Measurements from ENCODE around the gene SLC6A13. TPM values are rescaled to one million over a fixed set of nuclear protein-coding genes. Genes with fewer than 3 reads are reported as not detected.
A peak's percentile ranks its signal among the peaks of the same experiment; 100 is the strongest.

SLC6A13 gene
- total and polyA plus RNA-seq, 2 of the 8 experiments (the other 6 are each of a cell fraction or from before 2014, with no cell fraction given) = 0.03 TPM; not detected in 1

- FAIRE-seq (no peak), DNase-seq (ENCODE audit: low read depth in 1 of 2, low spot score in 2 of 2) (no peak)
- H3K18ac ChIP-seq (ENCODE audit: extremely low read depth, low read length) = no peak overlapping the region
- H2BK5ac ChIP-seq (ENCODE audit: low read depth, low read length) = no peak overlapping the region
- no peak overlapping the region for H4K91ac ChIP-seq (replicated peaks; ENCODE audit: insufficient read length, low read length)
- no peaks in the 10 kb centered on the region for H3K9me3 ChIP-seq (ENCODE audit: insufficient read depth in 2 of 2, low read depth in 1 of 2, low read length in 1 of 2)
- no peaks in the 10 kb centered on the region for H3K27me3 ChIP-seq (replicated peaks in 1 of 4; ENCODE audit: control insufficient read depth in 3 of 4, extremely low read depth in 1 of 4, insufficient read depth in 3 of 4, low read length in 3 of 4)
- no peak overlapping the region for H2BK15ac ChIP-seq (ENCODE audit: low read length)
- no peak overlapping the region for H3K9ac ChIP-seq (replicated peaks in 1 of 4; ENCODE audit: extremely low read depth in 1 of 4, low read depth in 3 of 4, low read length in 3 of 4)
- H4K5ac ChIP-seq (ENCODE audit: insufficient read length, low read depth, low read length) = no peak overlapping the region
- peak overlapping the region; percentile 54 for H3K56ac ChIP-seq (replicated peaks; ENCODE audit: insufficient read length, low read depth, low read length)
- no peak overlapping the region for H3K23ac ChIP-seq (ENCODE audit: insufficient read length)
- H2BK120ac ChIP-seq (replicated peaks; ENCODE audit: low read depth, low read length) = no peak overlapping the region
- H3K4ac ChIP-seq (replicated peaks; ENCODE audit: insufficient read length, low read depth, low read length) = no peak overlapping the region
- H2BK20ac ChIP-seq (ENCODE audit: low read length) = no peak overlapping the region
- H2AK5ac ChIP-seq (ENCODE audit: low read depth, low read length) = no peak overlapping the region
- no peak overlapping the region for H3K4me2 ChIP-seq (ENCODE audit: insufficient read depth in 1 of 2, low read depth in 2 of 2, low read length in 2 of 2)
- H4K20me1 ChIP-seq (replicated peaks in 1 of 2; ENCODE audit: control insufficient read depth in 1 of 2, insufficient read depth in 2 of 2, low read length in 2 of 2) = no peaks in the 10 kb centered on the region
- H4K8ac ChIP-seq (ENCODE audit: extremely low read depth, insufficient read depth, low read length) = no peak overlapping the region
- CTCF ChIA-PET (ENCODE audit: partially characterized antibody) = interaction anchor here (1.2 kb wide), 1 partner anchor 48 kb away, joined by 5 read pairs; no protein-coding TSS in a partner anchor
- no peaks in the 10 kb centered on the region for H3K36me3 ChIP-seq (ENCODE audit: control insufficient read depth in 2 of 4, insufficient read depth in 4 of 4, low read length in 3 of 4)
- H3K79me2 ChIP-seq (ENCODE audit: control insufficient read depth in 1 of 2, insufficient read depth in 2 of 2, low read length in 2 of 2) = no peaks in the 10 kb centered on the region
- WGBS, 2 experiments (ENCODE audit: extremely low coverage in 1 of 2, insufficient coverage in 1 of 2, insufficient read length in 1 of 2, insufficient replicate concordance in 2 of 2, low coverage in 1 of 2, low lambda C conversion rate in 2 of 2, missing lambda C conversion rate in 1 of 2) = 88% methylated on average over 7 of the region's 7 CpGs; no CpG with 5 or more reads in 1 of the 2 experiments
- H2BK12ac ChIP-seq (ENCODE audit: low read depth, low read length) = no peak overlapping the region
- no peak overlapping the region for H3K4me3 ChIP-seq (ENCODE audit: extremely low read depth in 1 of 4, insufficient read depth in 2 of 4, low read depth in 3 of 4, low read length in 4 of 4)
- no peaks in the 10 kb centered on the region for H3K23me2 ChIP-seq (ENCODE audit: low read depth, low read length)
- POLR2A ChIA-PET (ENCODE audit: partially characterized antibody) = interaction anchor here (1.0 to 1.4 kb wide), 2 partner anchors 35 to 97 kb away, joined by 3 read pairs; no protein-coding TSS in a partner anchor
- H3K14ac ChIP-seq (ENCODE audit: insufficient read length) = no peak overlapping the region
- H3K27ac ChIP-seq (ENCODE audit: low read depth, low read length) = no peak overlapping the region
- no peak overlapping the region for H2AFZ ChIP-seq (ENCODE audit: low read length)
- H3K4me1 ChIP-seq (replicated peaks in 1 of 4; ENCODE audit: control insufficient read depth in 3 of 4, insufficient read depth in 4 of 4, low read length in 3 of 4) = no peaks in the 10 kb centered on the region
- no peaks in the 10 kb centered on the region for H3K79me1 ChIP-seq (ENCODE audit: low read depth, low read length)
- TF ChIP-seq TAF7 (optimal IDR thresholded peaks at IDR 0.05; ENCODE audit: borderline replicate concordance, low read depth, low read length) = no peak
- TF ChIP-seq TBP (IDR thresholded peaks at IDR 0.05; ENCODE audit: low read depth, low read length) = no peak
Measured at GRCh38 chr12:268483-268840, 5.8 kb upstream of the SLC6A13 start.
